Stomach (tissue), 9 donors: ENCODE results near the gene GEMIN8. TPM values are rescaled to one million over a fixed set of nuclear protein-coding genes. Genes with fewer than 3 reads are reported as not detected.

Experiments used
- DNase-seq, 2 donors: peaks; one replicate each; pipeline versions ENCODE4 v3.0.0 to v3.0.0-alpha.2; 2013 to 2019
- H3K27ac ChIP-seq, 5 donors: fragments of 200-600 bp in 4 of 5; sonication (generic) in 4 of 5; one replicate each; pipeline ENCODE4 v1.5.1; 2013 to 2019; ENCODE audit warnings: mild to moderate bottlenecking in 1 of 5, moderate library complexity in 1 of 5
- H3K27me3 ChIP-seq, 3 donors: fragments of 200-600 bp; sonication (generic); one replicate each; pipeline ENCODE4 v1.5.1; 2017 to 2019; ENCODE audit warnings: mixed run types in 1 of 3
- H3K36me3 ChIP-seq, 4 donors: fragments of 200-600 bp; sonication (generic); 1 replicate in 3 of 4; 2 replicates in 1 of 4; pipeline ENCODE4 v1.5.1; 2016 to 2019
- H3K4me1 ChIP-seq, 4 donors: fragments of 200-600 bp; sonication (generic); one replicate each; pipeline ENCODE4 v1.5.1; 2016 to 2019
- H3K4me3 ChIP-seq, 4 donors: fragments of 200-600 bp; sonication (generic) in 3 of 4; one replicate each; pipeline ENCODE4 v1.5.1; 2016 to 2019; ENCODE audit warnings: mild to moderate bottlenecking in 1 of 4
- H3K9me3 ChIP-seq, 4 donors: fragments of 200-600 bp; sonication (generic); one replicate each; pipeline ENCODE4 v1.5.1; 2016 to 2019
- CTCF ChIP-seq, 7 experiments: fragments of 450-650 bp in 4 of 7; fragments of 200-600 bp in 3 of 7; sonication (generic) in 3 of 7; IDR thresholded peaks; one replicate each; pipeline ENCODE4 v1.5.1; 2016 to 2019; ENCODE audit warnings: antibody characterized with exemption in 7 of 7, control low read depth in 2 of 7, mild to moderate bottlenecking in 1 of 7
- EP300 ChIP-seq: sonication (generic); formaldehyde crosslinking; IDR thresholded peaks from one replicate; pipeline ENCODE4 v1.6.1; 2017; ENCODE audit warnings: antibody characterized with exemption
- POLR2A ChIP-seq, 4 donors: fragments of 450-650 bp; IDR thresholded peaks; one replicate each; pipeline ENCODE4 v1.6.1; 2016; ENCODE audit warnings: antibody characterized with exemption in 4 of 4, control low read depth in 2 of 4, mild to moderate bottlenecking in 1 of 4, moderate library complexity in 1 of 4
- POLR2AphosphoS5 ChIP-seq, 3 donors: sonication (generic); formaldehyde crosslinking; IDR thresholded peaks; one replicate each; pipeline ENCODE4 v1.6.1; 2016; ENCODE audit warnings: antibody characterized with exemption in 3 of 3
- WGBS, 5 donors: extraction: QIAGEN DNeasy Blood & Tissue Kit in 3 of 5; methylation state at CpG; one replicate each; pipeline versions ENCODE4 v1.1.5 to v1.1.7; 2013 to 2018; 5-methylcytosine and 5-hydroxymethylcytosine counted together
- intact Hi-C: fragments of 100-400 bp; cut with DNase I; formaldehyde crosslinking; loops from one replicate; pipeline ENCODE4 v1.15.1; 2023; ENCODE audit warnings: low total_unique reads
- polyA plus RNA-seq, 3 donors: library from polyadenylated mRNA; stranded (reverse); fragments of 200-250 nt; gene quantifications; one replicate each; pipeline ENCODE4 v1.2.3, GENCODE V29; 2013
- total RNA-seq, 5 donors: library from RNA; depleted of rRNA; stranded (reverse); fragments of >200 nt; gene quantifications; one replicate each; pipeline versions ENCODE4 v1.1.0 to v1.2.3, GENCODE V29; 2014 to 2016
- donor health status: healthy with polysubstance abuse.
- donor health status: Bipolar disorder and iron deficiency.
- donor health status: healthy.

GEMIN8 gene
- total and polyA plus RNA-seq, 8 donors, result 4.3 to 33.5 (median 14.7) TPM

- 55 to 86% (median 74%) methylated on average over 3 of the region's 3 CpGs for WGBS, 5 donors
- Histone ChIP-seq H3K4me1 (no peaks in the 10 kb centered on the region), H3K4me3 (no peak overlapping the region), H3K9me3 (no peaks in the 10 kb centered on the region), H3K27ac (no peak overlapping the region), H3K36me3 (no peaks in the 10 kb centered on the region), H3K27me3 (peaks cover 0 to 9% (median 0%) of the 10 kb centered on the region in 3 donors)
- no peak for DNase-seq
- intact Hi-C loops, result no loop called here
- TF ChIP-seq CTCF (IDR thresholded peaks at IDR 0.05), result no peak
- no peak for TF ChIP-seq EP300
- no peak for TF ChIP-seq POLR2AphosphoS5 (IDR thresholded peaks at IDR 0.05)
- no peak for TF ChIP-seq POLR2A (IDR thresholded peaks at IDR 0.05)
Observed at GRCh38 chrX:13990126-13990800, 39.4 kb downstream of the GEMIN8 start.

GRCh38 chrX:13985697-13986435, 43.8 kb downstream of the GEMIN8 start:
- Histone ChIP-seq H3K36me3 (no peaks in the 10 kb centered on the region), H3K4me3 (no peak overlapping the region), H3K9me3 (peaks cover 0 to 14% (median 6%) of the 10 kb centered on the region in 4 donors), H3K27ac (no peak overlapping the region), H3K27me3 (peaks cover 0 to 9% (median 0%) of the 10 kb centered on the region in 3 donors), H3K4me1 (no peaks in the 10 kb centered on the region)
- WGBS, 5 donors, result 72 to 92% (median 85%) methylated on average over 1 of the region's 1 CpG
- DNase-seq, result no peak
- intact Hi-C loops, result no loop called here
- TF ChIP-seq POLR2A (IDR thresholded peaks at IDR 0.05) (no peak), POLR2AphosphoS5 (IDR thresholded peaks at IDR 0.05) (no peak), CTCF (IDR thresholded peaks at IDR 0.05) (no peak), EP300 (no peak)

- intact Hi-C loops, result no loop called here
- no peaks in the 10 kb centered on the region for H3K4me1 ChIP-seq
- H3K36me3 ChIP-seq, result no peaks in the 10 kb centered on the region
- H3K4me3 ChIP-seq, result no peak overlapping the region
- no peak for TF ChIP-seq POLR2A (IDR thresholded peaks at IDR 0.05)
- TF ChIP-seq EP300, result no peak
- H3K27me3 ChIP-seq, result no peaks in the 10 kb centered on the region
- H3K9me3 ChIP-seq, result peaks cover 0 to 14% (median 6%) of the 10 kb centered on the region in 4 donors
- WGBS, 5 donors, result 52 to 84% (median 81%) methylated on average over 3 of the region's 3 CpGs
- no peak for DNase-seq
- H3K27ac ChIP-seq, result no peak overlapping the region
Observed at GRCh38 chrX:13983734-13984133, 46.0 kb downstream of the GEMIN8 start.

- WGBS, 5 donors, result 85 to 97% (median 96%) methylated on average over 4 of the region's 4 CpGs
- Histone ChIP-seq H3K9me3 (no peaks in the 10 kb centered on the region), H3K27me3 (no peaks in the 10 kb centered on the region), H3K27ac (no peak overlapping the region), H3K4me1 (no peaks in the 10 kb centered on the region), H3K4me3 (no peak overlapping the region), H3K36me3 (no peaks in the 10 kb centered on the region)
- DNase-seq, result no peak
- TF ChIP-seq CTCF (IDR thresholded peaks at IDR 0.05) (no peak), POLR2A (IDR thresholded peaks at IDR 0.05) (no peak), POLR2AphosphoS5 (IDR thresholded peaks at IDR 0.05) (no peak), EP300 (no peak)
- intact Hi-C loops, result no loop called here
Observed at GRCh38 chrX:13968198-13968597, 61.5 kb downstream of the GEMIN8 start.
